ENCODE measurements around the gene TRIM2.

Gene TRIM2

GRCh38 chr4:153325558-153325957, 121.3 kb downstream of the TRIM2 start:
- Histone ChIP-seq H2AFZ (no peak overlapping the region), H3K9me3 (ENCODE audit: control insufficient read depth, low read length) (no peaks in the 10 kb centered on the region), H3K4me3 (ENCODE audit: low read depth, low read length) (no peak overlapping the region), H3K9ac (no peak overlapping the region), H3K27ac (no peak overlapping the region), H3K36me3 (ENCODE audit: control insufficient read depth, insufficient read depth, low read length) (no peaks in the 10 kb centered on the region), H3K4me2 (ENCODE audit: low read length) (no peak overlapping the region), H3K79me2 (no peaks in the 10 kb centered on the region), H3K4me1 (no peaks in the 10 kb centered on the region), H3K27me3 (ENCODE audit: control insufficient read depth, insufficient read depth, low read length) (no peaks in the 10 kb centered on the region)
- TF ChIP-seq CTCF (IDR thresholded peaks at IDR 0.05) = no peak

GRCh38 chr4:153326513-153326912, 122.3 kb downstream of the TRIM2 start:
- Histone ChIP-seq H3K9me3 (ENCODE audit: control insufficient read depth, low read length) (no peaks in the 10 kb centered on the region), H3K79me2 (no peaks in the 10 kb centered on the region)

GRCh38 chr4:153327247-153327646, 123.0 kb downstream of the TRIM2 start:
- H3K4me3 ChIP-seq (ENCODE audit: low read depth, low read length) = no peak overlapping the region
- no peak overlapping the region for H3K9ac ChIP-seq
- no peaks in the 10 kb centered on the region for H3K79me2 ChIP-seq
- no peak overlapping the region for H3K4me2 ChIP-seq (ENCODE audit: low read length)
- H3K4me1 ChIP-seq = no peaks in the 10 kb centered on the region
- no peaks in the 10 kb centered on the region for H3K36me3 ChIP-seq (ENCODE audit: control insufficient read depth, insufficient read depth, low read length)
- no peak overlapping the region for H2AFZ ChIP-seq
- H3K27me3 ChIP-seq (ENCODE audit: control insufficient read depth, insufficient read depth, low read length) = no peaks in the 10 kb centered on the region
- H3K9me3 ChIP-seq (ENCODE audit: control insufficient read depth, low read length) = no peaks in the 10 kb centered on the region
- no peak for TF ChIP-seq CTCF (IDR thresholded peaks at IDR 0.05)
- no peak overlapping the region for H3K27ac ChIP-seq

More at GRCh38 chr4:153326513-153326912, 122.3 kb downstream of the TRIM2 start:
- no peak for TF ChIP-seq CTCF (IDR thresholded peaks at IDR 0.05)
- Histone ChIP-seq H3K9ac (no peak overlapping the region), H3K36me3 (ENCODE audit: control insufficient read depth, insufficient read depth, low read length) (no peaks in the 10 kb centered on the region), H3K27ac (no peak overlapping the region), H3K27me3 (ENCODE audit: control insufficient read depth, insufficient read depth, low read length) (no peaks in the 10 kb centered on the region), H3K4me3 (ENCODE audit: low read depth, low read length) (no peak overlapping the region), H2AFZ (no peak overlapping the region), H3K4me2 (ENCODE audit: low read length) (no peak overlapping the region), H3K4me1 (no peaks in the 10 kb centered on the region)

GRCh38 chr4:153332936-153333335, 128.7 kb downstream of the TRIM2 start:
- Histone ChIP-seq H3K27ac (no peak overlapping the region), H3K4me1 (no peaks in the 10 kb centered on the region), H3K9me3 (ENCODE audit: control insufficient read depth, low read length) (no peaks in the 10 kb centered on the region), H2AFZ (no peak overlapping the region), H3K27me3 (ENCODE audit: control insufficient read depth, insufficient read depth, low read length) (no peaks in the 10 kb centered on the region), H3K9ac (no peak overlapping the region), H3K4me2 (ENCODE audit: low read length) (no peak overlapping the region), H3K79me2 (no peaks in the 10 kb centered on the region), H3K36me3 (ENCODE audit: control insufficient read depth, insufficient read depth, low read length) (no peaks in the 10 kb centered on the region), H3K4me3 (ENCODE audit: low read depth, low read length) (no peak overlapping the region)
- no peak for TF ChIP-seq CTCF (IDR thresholded peaks at IDR 0.05)

- TF ChIP-seq CTCF (IDR thresholded peaks at IDR 0.05) = no peak
Measured at GRCh38 chr4:153333874-153334273, 129.6 kb downstream of the TRIM2 start.

More at GRCh38 chr4:153333874-153334273, 129.6 kb downstream of the TRIM2 start:
- no peak overlapping the region for H3K9ac ChIP-seq
- H3K9me3 ChIP-seq (ENCODE audit: control insufficient read depth, low read length) = no peaks in the 10 kb centered on the region
- H3K4me2 ChIP-seq (ENCODE audit: low read length) = no peak overlapping the region
- H3K79me2 ChIP-seq = no peaks in the 10 kb centered on the region
- no peak overlapping the region for H3K4me3 ChIP-seq (ENCODE audit: low read depth, low read length)
- H3K27ac ChIP-seq = no peak overlapping the region
- no peaks in the 10 kb centered on the region for H3K36me3 ChIP-seq (ENCODE audit: control insufficient read depth, insufficient read depth, low read length)
- H2AFZ ChIP-seq = no peak overlapping the region
- H3K4me1 ChIP-seq = no peaks in the 10 kb centered on the region
- no peaks in the 10 kb centered on the region for H3K27me3 ChIP-seq (ENCODE audit: control insufficient read depth, insufficient read depth, low read length)
